ENCODE measurements around the gene CD164L2.
A peak's percentile ranks its signal among the peaks of the same experiment; 100 is the strongest.

The CD164L2 gene

DNA sequence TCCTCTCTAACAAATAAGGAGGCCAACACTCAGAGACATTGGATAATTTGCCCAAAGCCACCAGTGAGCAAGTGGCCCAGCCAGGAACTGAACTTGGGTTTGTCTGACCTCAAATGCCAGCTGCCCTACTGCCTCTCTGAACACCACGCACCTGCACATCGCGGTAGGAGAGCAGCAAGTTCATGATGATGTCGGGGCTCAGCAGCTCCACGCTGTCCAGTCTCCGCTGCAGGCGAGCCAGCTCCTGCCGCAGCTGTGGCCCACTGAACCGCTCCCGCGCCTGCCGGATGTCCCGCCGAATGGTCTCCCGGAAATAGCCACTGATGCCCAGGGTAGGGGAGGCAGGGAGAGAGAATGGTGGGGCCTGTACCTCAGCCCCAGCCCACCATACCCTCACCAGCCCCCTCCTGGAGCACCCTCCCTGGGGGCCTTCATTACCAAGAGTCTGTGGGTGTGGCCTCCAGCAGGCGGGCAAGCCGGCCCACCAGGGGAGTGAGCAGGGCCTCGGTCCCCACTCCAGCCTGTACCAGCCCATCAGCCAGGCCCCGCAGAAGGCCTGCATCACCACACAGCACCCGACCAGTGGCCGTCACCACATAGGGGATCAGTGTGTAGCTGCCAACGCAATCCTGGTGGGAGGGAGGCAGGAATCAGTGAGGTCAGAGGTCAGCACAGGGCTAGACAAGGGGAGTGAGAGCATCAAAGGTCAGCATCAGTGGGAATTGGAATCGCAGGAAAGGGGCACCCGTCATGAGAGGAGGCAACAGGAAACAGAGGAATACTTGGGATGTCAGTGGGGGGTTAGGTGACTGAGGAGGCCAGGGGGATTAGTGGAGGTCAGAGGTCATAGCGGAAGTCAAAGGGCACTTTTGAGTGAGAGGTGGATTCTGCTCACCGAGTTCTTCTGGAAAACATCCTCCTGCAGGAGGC is 19.1 kb downstream of the CD164L2 start:
- DNase-seq (ENCODE audit: low read depth in 2 of 2), result no peak

DNA sequence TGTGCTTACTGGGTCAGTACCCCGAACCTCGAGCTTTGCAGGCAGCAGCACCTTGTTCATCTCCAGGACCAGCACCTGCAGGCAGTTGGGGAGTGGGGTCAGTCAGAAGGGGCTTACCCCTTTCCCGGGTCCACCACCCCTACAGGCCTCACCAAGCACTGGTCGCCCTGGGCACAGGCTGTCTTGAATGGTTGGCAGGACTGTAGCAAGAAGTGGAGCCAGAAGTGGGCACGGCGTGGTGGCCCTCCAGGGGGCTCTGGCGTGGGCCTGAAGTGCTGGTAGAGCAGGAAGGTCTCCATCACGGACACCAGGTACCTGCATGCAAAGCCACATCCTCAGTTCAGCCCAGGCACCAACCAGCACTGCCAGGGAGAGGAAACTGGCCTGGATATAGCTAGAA is 21.6 kb downstream of the CD164L2 start:
- no peak for DNase-seq (ENCODE audit: low read depth in 2 of 2)

DNA sequence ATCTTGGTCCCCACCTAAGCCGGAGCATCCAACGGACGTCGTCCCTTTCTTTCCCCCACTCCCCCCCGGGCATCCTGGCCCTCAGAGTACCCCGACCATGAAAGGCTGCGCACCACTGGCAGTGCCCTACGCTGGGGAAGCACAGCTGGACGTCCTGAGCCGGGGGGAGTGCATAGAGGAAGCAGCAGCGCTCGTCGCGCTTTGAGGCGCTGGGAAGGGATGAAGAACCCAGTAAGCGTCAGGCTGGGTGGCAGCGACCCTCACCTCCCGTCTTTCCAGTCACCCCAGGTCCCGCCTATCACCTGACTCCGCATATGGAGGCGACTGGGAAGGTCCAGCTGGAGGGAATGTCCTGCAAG is 22.1 kb downstream of the CD164L2 start:
- DNase-seq (ENCODE audit: low read depth in 2 of 2), result no peak

- DNase-seq (ENCODE audit: low read depth in 2 of 2), result no peak
These were observed 22.7 kb downstream of the CD164L2 start for GRCh38 chr1:27360159-27361043.

GRCh38 chr1:27359822-27360158 is 23.3 kb downstream of the CD164L2 start:
- no peak for DNase-seq (ENCODE audit: low read depth in 2 of 2)

GRCh38 chr1:27358928-27359313 is 24.2 kb downstream of the CD164L2 start:
- DNase-seq (ENCODE audit: low read depth in 2 of 2), result no peak

DNA sequence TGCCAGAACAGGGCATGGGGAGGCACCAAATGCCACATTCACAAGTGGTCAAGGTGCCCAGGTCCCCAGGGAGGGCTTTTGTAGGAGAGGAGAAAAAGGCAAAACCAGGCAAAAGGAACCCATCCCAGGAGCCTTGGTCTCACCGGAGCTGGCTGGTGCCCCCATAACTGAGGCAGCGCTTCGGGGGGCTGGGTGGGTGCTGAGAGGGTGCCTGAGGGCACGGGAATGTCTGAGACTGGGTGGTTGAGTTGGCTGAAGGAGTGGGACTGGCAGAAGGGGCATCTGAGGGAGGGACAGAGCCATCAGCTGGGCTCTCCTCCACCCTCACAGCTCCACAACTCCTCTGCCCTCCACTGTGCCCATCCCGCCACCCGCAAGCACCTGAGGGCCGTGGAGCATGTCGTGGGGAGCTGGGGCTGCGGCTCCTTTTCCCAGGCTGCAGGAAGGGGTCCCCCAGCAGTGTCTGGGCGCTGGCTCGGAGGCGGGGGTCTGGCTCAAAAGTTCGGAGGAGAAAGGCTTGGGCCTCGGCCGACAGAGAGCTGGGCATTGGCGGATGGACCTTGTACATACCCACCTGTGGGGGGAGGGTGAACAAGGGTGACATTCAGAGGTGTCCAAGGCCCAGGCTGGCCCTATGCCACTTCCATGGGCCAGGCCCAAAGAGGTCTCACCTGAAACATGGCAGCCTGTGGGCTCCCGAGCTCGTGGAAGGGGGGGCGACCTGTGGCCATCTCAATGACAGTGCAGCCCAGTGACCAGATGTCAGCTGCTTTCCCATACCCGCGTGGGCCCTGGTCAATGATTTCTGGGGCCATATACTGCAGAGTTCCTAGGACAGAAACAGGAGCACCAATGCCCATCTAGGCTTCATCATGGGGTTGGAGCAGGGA is 24.9 kb downstream of the CD164L2 start:
- DNase-seq (ENCODE audit: low read depth in 2 of 2), result no peak

- DNase-seq (ENCODE audit: low read depth in 2 of 2), result peak in 1 of 2 donors; percentile 52
These were observed 25.7 kb downstream of the CD164L2 start for GRCh38 chr1:27357281-27358037.

DNA sequence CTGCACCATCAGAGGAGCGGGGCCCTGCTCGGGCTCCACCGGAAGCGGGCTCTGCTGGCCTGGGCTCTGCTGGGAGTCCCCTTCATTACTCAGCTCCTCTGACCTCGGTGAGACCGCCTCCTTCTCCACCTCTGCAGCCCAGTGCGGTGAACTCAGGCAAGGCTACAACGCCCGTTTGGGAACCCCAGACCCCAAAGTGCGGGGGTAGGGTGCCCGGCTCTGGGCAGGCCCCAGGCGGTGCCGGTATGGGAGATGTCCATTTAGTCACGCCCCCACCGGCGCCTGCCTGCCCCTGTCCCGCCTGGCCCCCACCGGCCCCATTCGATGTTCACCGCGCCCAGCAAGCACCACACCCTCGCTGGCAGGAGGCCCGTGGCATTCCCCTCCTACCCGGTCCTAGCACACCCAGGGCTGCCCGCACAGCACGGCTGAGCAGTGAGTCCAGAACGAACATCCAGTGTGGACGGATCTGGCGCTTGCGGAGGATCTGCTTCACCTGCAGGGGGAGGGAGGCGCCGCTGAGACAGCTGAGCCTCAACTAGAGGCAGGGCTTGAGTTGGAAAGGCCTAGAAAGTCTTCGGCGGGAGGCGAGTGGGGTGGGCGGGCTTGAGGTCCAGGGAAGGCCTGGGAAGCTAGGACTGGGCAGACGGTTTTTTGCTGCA is 26.4 kb downstream of the CD164L2 start:
- DNase-seq (ENCODE audit: low read depth in 2 of 2), result no peak

DNA sequence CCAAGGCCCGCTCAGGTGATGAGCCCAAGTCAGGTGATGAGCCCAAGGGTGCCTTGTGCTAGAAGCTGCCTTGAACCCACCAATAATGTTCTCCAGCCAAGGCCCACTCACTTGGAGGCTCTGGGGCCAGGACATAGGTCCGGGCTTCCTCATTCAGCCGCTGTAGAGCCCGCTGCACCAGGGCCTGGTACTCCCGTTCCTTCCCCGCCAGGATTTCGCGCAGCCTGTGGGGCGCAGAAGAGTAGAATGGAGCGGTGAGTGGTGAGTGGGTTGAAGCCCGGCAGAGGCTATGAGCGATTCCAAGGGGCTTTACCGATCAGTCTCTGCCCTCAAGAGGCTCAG is 26.9 kb downstream of the CD164L2 start:
- no peak for DNase-seq (ENCODE audit: low read depth in 2 of 2)

DNA sequence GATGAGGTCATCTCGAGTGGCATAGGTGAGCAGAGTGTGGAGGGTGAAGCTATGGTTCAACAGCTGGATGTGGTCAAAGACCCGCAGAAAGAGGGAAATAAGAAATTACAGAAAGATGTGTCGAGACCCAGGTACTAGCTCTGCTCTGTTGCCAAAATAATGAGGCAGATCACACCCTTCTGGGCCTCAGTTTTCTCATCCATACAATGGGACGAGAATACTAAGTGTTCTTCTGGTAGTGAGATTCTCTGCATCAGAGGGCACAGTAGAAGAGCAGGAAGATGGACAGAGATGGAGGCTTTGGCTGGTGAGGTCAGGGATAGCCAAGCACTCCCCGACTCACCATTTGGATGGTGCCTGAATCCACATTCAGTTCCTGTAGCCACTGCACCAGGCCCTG is 27.4 kb downstream of the CD164L2 start:
- no peak for DNase-seq (ENCODE audit: low read depth in 2 of 2)

DNA sequence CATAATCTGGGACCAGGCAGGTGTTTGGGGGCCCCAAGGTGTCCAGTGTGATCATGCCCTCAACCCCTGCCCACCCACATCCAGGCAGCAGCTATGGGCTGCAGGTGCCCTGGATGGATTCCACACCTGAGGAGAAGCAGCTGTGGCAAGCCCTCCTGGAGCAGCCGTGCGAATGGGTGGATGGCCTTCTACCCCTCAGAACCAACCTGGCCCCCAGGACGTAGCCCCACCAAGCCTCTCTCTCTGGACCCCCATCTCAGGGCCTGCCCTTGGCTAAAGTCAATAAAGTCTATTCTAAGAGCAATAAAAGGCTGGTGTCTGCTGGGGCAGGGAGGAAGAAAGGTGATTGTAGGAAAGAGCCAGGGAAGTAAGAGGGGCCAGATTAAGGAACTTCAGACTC is 29.5 kb downstream of the CD164L2 start:
- DNase-seq (ENCODE audit: low read depth in 2 of 2), result no peak

DNA sequence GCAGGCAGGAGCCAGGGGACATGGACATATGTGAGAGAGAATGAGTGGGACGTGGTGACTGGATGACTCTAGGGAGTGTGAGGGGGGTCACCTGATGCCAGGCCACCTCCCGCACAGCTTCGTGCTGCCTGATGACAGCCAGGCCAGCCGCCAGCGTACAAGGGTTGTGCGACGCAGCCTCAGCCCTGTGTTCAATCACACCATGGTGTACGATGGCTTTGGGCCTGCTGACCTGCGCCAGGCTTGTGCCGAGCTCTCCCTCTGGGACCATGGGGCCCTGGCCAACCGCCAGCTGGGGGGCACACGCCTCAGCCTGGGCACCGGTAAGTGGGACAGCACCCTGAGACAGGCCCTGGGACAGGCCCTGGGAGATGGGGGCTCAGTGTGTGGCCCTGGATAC is 30.0 kb downstream of the CD164L2 start:
- DNase-seq (ENCODE audit: low read depth in 2 of 2), result no peak

DNA sequence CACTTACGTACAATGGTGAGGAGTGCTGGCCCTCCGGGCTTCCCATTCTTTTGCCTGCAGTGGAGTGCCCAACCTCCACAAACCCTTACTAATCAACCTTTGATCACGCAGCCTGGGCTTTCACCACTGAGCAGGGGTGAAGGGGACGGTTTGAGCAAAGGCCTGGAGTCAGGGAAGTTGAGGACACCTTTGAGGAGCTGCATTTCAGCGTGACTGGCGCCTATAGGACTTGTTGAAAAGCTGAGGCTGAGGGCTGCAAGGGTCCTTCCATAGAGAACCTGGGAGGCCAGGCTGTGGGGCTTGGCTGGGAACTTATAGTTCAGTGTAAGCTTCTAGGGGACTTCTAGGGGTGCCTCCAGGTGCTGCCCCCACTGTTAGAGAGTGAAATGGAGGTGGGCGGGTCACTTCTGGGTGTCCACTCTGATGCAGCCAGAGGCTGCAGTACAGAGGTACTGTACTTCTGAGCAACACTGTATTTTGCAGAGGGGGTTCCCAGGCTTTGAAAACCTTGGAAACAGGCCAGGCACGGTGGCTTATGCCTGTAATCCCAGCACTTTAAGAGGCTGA is 31.5 kb downstream of the CD164L2 start:
- no peak for DNase-seq (ENCODE audit: low read depth in 2 of 2)

DNA sequence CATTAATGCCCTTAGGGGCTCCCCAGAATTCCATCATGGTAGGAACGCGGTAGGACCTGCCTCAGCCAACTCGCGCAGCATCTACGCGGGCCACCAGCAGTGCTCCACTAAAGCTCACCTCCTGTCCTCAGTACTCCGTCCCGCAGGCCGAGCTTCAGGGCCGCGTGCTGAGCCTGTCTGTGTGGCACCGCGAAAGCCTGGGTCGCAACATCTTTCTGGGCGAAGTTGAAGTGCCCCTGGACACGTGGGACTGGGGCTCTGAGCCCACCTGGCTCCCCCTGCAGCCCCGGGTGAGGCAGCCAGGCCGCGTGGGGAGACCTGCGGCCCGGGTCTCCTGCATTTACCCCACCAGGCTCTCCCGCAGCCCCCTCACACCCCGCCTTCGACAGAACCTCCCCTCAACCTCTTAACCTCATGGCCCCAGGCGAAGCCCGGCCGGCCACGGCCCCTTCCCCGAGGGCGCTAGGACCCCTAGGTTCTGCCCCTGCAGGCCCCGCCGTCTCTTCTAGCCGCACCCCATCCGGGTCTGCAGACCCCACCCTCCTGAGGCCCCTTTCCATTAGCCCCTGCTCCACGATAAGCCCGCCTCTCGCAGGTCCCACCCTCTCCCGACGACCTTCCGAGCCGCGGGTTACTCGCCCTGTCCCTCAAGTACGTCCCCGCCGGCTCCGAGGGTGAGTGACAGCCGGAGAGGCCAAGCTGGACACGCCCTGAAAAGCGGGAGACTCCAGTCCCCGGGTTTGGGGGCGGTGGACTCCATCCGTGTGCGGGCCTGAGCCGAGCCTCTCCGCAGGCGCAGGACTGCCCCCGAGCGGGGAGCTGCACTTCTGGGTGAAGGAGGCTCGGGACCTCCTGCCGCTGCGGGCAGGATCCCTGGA is 32.2 kb downstream of the CD164L2 start:
- no peak for DNase-seq (ENCODE audit: low read depth in 2 of 2)

- DNase-seq (ENCODE audit: low read depth in 2 of 2), result no peak
These were observed 33.1 kb downstream of the CD164L2 start for GRCh38 chr1:27349784-27350662.

DNA sequence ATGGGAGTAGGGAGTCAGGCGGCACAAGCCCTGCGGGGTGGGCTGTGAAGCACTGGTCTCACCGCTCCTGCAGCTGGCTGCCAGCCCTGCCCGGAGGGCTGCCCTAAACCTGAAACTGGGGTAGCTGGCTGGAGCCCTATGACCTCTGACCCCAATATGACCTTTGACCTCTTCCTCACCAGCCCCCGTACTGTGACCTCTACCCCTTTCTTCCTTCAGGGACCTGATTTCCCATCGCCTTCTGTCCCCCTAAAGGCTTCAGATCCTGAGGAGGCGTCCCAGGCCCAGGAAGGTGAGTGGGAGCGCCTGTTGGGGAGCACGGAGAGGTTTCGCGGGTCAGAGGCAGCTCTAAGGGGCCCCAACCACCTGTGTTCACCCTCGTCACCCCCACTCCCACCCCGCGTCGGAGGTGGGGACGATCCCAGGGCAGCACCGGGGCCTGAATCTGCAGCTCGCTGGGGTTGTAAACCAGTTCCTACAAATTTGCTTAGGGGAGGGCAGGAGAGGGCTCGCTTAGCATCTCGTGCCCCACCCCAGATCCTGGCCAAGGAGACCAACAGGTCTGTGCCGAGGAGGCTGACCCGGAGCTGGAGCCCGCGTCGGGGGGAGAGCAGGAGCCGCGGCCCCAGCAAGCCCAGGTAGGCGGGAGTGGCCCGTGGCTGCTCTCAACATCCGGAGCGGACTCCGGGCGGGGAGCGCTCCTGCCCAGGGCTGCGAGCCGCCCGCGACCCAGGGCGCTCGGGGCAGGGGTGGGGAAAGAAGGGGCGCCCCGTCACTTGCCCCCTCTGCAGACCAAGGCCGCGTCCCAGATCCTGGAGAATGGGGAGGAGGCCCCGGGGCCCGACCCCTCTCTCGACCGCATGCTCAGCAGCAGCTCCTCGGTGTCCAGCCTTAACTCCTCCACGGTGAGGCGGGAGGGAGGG is 34.0 kb downstream of the CD164L2 start:
- DNase-seq (ENCODE audit: low read depth in 2 of 2), result no peak

Measured in stimulated activated CD8-positive, alpha-beta memory T cell treated with anti-CD3 and anti-CD28 coated beads, Interleukin-15, amount 100 ng/mL, for 4 hours (primary cell).